ENCODE data around the gene RPEL1. TPM values are rescaled to one million over a fixed set of nuclear protein-coding genes. Genes with fewer than 3 reads are reported as not detected.

Gene RPEL1
- total and polyA plus RNA-seq, 2 of the 8 experiments (the other 6 are each of a cell fraction or from before 2014, with no cell fraction given): 0.12 TPM; not detected in 1

- no peak for TF ChIP-seq MAX (IDR thresholded peaks at IDR 0.05)
- TF ChIP-seq BCL11A (IDR thresholded peaks at IDR 0.05; ENCODE audit: low read depth in 2 of 2, low read length in 2 of 2): no peak
- no peak for TF ChIP-seq EP300 (IDR thresholded peaks at IDR 0.05; ENCODE audit: borderline replicate concordance in 1 of 2, low read depth in 2 of 2, low read length in 2 of 2)
- no peak for TF ChIP-seq JUN (IDR thresholded peaks at IDR 0.05; ENCODE audit: low read depth, low read length)
- TF ChIP-seq KDM1A (IDR thresholded peaks at IDR 0.05; ENCODE audit: borderline replicate concordance, low read length): no peak
- no peak for TF ChIP-seq HDAC6 (IDR thresholded peaks at IDR 0.05; ENCODE audit: low read depth, low read length)
Measured at GRCh38 chr10:103287992-103288391, 42.3 kb downstream of the RPEL1 start (continued).
